Measurements from ENCODE around the gene ART3. TPM values are rescaled to one million over a fixed set of nuclear protein-coding genes. Genes with fewer than 3 reads are reported as not detected.

ART3 gene
- total RNA-seq, 4 donors from 2014 or later: 0.68 to 4.4 TPM; not detected in 2

DNA sequence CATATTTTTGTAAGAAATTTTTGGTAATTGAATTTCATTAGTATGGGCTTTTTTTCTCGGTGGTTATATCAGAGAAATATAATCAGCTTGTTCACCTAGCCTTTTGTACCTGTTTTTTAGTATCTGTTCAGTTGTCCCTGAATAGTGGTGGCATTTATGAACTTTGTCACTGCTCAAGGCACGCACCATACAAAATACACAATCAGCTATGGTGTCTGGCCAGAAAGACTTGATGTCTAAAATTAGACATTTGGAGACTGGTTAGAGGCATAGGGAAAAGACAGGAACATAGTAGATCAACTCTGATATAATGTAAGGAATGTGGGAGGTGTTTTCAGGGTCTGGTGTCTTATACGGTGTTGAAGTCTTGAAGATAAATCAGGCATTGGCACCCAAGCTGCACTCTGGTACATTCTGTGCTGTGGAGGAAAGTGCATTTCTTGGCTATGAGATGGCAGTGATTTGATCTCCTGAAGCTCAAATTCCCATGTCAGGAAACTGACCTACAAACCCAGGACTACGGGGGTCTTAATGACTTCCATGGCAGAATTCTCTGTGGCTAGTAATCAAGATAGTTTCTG is 3.6 kb downstream of the ART3 start:
- WGBS, 2 donors (ENCODE audit: low coverage in 1 of 2): 71 to 84% methylated on average over 3 to 4 of the region's 4 CpGs
- H3K27ac ChIP-seq: no peak overlapping the region
- no peaks in the 10 kb centered on the region for H3K27me3 ChIP-seq
- intact Hi-C loops (cut with DNase I; ENCODE audit: low total_unique reads): no loop called here
- no peaks in the 10 kb centered on the region for H3K4me1 ChIP-seq
- DNase-seq: no peak
- in situ Hi-C loops (cut with MboI; ENCODE audit: low pct_ligation_motif_present in 1 of 4, low pct_unique_long_range_greater_than_20kb in 1 of 4, low sequenced_read_pairs in 3 of 4): loop anchor here in 1 of 4 donors (25.0 kb wide), 1 partner anchor 191 kb away; no protein-coding TSS in a partner anchor
- H3K9me3 ChIP-seq: no peaks in the 10 kb centered on the region
- TF ChIP-seq POLR2AphosphoS5 (IDR thresholded peaks at IDR 0.05): no peak
- TF ChIP-seq, protein P1, sequence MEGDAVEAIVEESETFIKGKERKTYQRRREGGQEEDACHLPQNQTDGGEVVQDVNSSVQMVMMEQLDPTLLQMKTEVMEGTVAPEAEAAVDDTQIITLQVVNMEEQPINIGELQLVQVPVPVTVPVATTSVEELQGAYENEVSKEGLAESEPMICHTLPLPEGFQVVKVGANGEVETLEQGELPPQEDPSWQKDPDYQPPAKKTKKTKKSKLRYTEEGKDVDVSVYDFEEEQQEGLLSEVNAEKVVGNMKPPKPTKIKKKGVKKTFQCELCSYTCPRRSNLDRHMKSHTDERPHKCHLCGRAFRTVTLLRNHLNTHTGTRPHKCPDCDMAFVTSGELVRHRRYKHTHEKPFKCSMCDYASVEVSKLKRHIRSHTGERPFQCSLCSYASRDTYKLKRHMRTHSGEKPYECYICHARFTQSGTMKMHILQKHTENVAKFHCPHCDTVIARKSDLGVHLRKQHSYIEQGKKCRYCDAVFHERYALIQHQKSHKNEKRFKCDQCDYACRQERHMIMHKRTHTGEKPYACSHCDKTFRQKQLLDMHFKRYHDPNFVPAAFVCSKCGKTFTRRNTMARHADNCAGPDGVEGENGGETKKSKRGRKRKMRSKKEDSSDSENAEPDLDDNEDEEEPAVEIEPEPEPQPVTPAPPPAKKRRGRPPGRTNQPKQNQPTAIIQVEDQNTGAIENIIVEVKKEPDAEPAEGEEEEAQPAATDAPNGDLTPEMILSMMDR (IDR thresholded peaks at IDR 0.05): no peak
- TF ChIP-seq POLR2A (IDR thresholded peaks at IDR 0.05): no peak
- TF ChIP-seq EP300 (IDR thresholded peaks at IDR 0.05; ENCODE audit: low read depth): no peak
- H3K36me3 ChIP-seq: no peaks in the 10 kb centered on the region
- no peak overlapping the region for H3K4me3 ChIP-seq

DNA sequence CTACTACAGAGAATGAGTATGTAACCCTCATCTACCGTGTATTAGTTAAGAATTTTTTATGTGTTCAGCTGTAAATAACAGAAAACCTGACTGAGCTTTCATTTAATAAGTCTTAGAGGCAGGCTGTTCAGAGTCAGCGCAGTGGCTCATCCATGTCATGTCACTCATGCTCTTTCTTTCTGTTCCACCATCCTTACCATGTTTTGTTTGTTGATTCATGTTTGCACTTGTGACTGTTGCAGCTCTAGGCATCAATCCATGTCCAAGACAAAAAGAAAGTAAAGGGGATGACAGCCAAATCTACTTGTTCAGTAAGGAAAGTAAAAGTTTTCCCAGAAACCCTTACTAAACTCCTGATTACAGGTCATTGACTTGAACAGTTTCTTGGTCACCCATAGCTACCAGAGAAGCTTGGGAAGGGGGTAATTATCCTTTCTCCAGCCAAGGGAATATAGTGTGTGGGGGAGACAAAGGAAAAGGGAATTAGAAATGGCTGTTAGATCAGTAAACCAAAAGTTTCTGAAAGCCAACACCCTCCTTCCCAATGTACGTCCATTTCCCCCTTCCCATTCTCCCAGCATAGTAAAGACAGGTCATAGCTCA is 9.0 kb downstream of the ART3 start:
- Histone ChIP-seq H3K4me1 (no peaks in the 10 kb centered on the region), H3K4me3 (no peak overlapping the region), H3K27me3 (no peaks in the 10 kb centered on the region), H3K36me3 (no peaks in the 10 kb centered on the region), H3K27ac (no peak overlapping the region), H3K9me3 (no peaks in the 10 kb centered on the region)
- 70 to 86% methylated on average over 3 of the region's 3 CpGs for WGBS, 2 donors (ENCODE audit: low coverage in 1 of 2)
- intact Hi-C loops (cut with DNase I; ENCODE audit: low total_unique reads) (no loop called here), in situ Hi-C loops (cut with MboI; ENCODE audit: low pct_ligation_motif_present in 1 of 4, low pct_unique_long_range_greater_than_20kb in 1 of 4, low sequenced_read_pairs in 3 of 4) (loop anchor here in 1 of 4 donors (25.0 kb wide), 1 partner anchor 196 kb away; no protein-coding TSS in a partner anchor)
- TF ChIP-seq POLR2A (IDR thresholded peaks at IDR 0.05) (no peak), POLR2AphosphoS5 (IDR thresholded peaks at IDR 0.05) (no peak), EP300 (IDR thresholded peaks at IDR 0.05; ENCODE audit: low read depth) (no peak)
- TF ChIP-seq, protein P1 (IDR thresholded peaks at IDR 0.05): no peak
- DNase-seq: no peak

DNA sequence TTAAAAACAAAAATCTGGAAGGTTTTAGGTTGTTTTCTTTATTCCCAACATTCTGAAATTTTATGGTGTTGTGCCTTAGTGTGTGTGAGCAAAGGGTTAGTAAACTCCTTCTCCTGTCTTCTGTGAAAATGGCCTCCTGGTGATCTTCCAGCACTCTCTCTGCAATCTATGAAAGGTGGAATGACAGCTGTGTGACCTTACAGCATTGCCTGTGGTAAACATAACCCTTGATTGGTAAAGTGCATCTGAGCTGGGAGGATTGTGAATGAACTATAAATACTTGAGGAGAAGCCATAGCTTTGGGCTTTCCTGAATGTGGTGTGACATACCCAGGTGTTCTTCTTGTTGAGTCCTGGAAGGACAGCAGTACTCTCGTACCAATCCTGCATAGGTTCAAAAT is 10.0 kb downstream of the ART3 start:
- DNase-seq: no peak
- Histone ChIP-seq H3K4me1 (no peaks in the 10 kb centered on the region), H3K4me3 (no peak overlapping the region), H3K9me3 (no peaks in the 10 kb centered on the region), H3K36me3 (no peaks in the 10 kb centered on the region), H3K27me3 (no peaks in the 10 kb centered on the region), H3K27ac (no peak overlapping the region)
- intact Hi-C loops (cut with DNase I; ENCODE audit: low total_unique reads) (no loop called here), in situ Hi-C loops (cut with MboI; ENCODE audit: low pct_ligation_motif_present in 1 of 4, low pct_unique_long_range_greater_than_20kb in 1 of 4, low sequenced_read_pairs in 3 of 4) (loop anchor here in 1 of 4 donors (25.0 kb wide), 1 partner anchor 197 kb away; no protein-coding TSS in a partner anchor)
- WGBS, 2 donors (ENCODE audit: low coverage in 1 of 2): 73 to 100% methylated on average over 1 of the region's 1 CpG
- TF ChIP-seq EP300 (IDR thresholded peaks at IDR 0.05; ENCODE audit: low read depth) (no peak), POLR2A (IDR thresholded peaks at IDR 0.05) (no peak), POLR2AphosphoS5 (IDR thresholded peaks at IDR 0.05) (no peak)
- TF ChIP-seq, protein P1 (IDR thresholded peaks at IDR 0.05): no peak

GRCh38 chr4:76087007-76087769 is 12.7 kb downstream of the ART3 start:
- 28 to 42% methylated on average over 10 to 13 of the region's 13 CpGs for whole genome bisulfite sequencing, 2 donors (ENCODE audit: low coverage in 1 of 2)
- intact Hi-C loops (cut with DNase I; ENCODE audit: low total_unique reads): no loop called here
- TF ChIP-seq, protein P1 (IDR thresholded peaks at IDR 0.05): peak in 4 of 5 experiments; percentile 43 to 57 (median 46)
- TF ChIP-seq POLR2A (IDR thresholded peaks at IDR 0.05): no peak
- TF ChIP-seq EP300 (IDR thresholded peaks at IDR 0.05; ENCODE audit: low read depth): no peak

More at GRCh38 chr4:76087007-76087769, 12.7 kb downstream of the ART3 start:
- Histone ChIP-seq H3K4me1 (no peaks in the 10 kb centered on the region), H3K27me3 (no peaks in the 10 kb centered on the region), H3K9me3 (no peaks in the 10 kb centered on the region), H3K36me3 (no peaks in the 10 kb centered on the region), H3K27ac (no peak overlapping the region), H3K4me3 (no peak overlapping the region)
- DNase-seq: peak; percentile 37
- in situ Hi-C loops (cut with MboI; ENCODE audit: low pct_ligation_motif_present in 1 of 4, low pct_unique_long_range_greater_than_20kb in 1 of 4, low sequenced_read_pairs in 3 of 4): loop anchor here in 1 of 4 donors (25.0 kb wide), 1 partner anchor 200 kb away; no protein-coding TSS in a partner anchor
